DMS153 treated with DMSO at 0.1 percent for 48 hours (cell line): ENCODE measurements around the gene GLYATL1.

Source experiments
- DNase-seq: peaks from one replicate; lab custom pipeline; 2025; ENCODE audit not compliant: unreplicated experiment; lab: John Stamatoyannopoulos, UW

Gene GLYATL1

DNA sequence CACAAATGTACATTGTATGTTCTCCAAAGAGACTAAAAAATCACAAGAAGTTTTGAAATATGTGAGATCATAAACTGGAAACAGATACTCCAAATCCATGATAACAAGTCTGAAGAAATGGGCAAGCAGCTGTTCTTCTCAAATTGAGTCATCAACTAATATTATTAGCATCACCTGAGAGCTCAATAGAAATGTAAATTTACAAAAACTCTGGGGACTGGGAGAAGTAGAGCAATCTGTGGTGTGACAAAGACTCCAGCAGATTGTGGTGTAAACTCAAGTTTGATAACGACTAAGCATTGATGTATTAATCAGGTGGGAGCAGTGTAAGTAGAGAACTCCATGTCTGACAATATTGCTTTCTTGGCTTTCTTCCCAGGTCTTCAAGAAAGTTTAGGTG is 53.2 kb downstream of the GLYATL1 start:
- DNase-seq = no peak

DNA sequence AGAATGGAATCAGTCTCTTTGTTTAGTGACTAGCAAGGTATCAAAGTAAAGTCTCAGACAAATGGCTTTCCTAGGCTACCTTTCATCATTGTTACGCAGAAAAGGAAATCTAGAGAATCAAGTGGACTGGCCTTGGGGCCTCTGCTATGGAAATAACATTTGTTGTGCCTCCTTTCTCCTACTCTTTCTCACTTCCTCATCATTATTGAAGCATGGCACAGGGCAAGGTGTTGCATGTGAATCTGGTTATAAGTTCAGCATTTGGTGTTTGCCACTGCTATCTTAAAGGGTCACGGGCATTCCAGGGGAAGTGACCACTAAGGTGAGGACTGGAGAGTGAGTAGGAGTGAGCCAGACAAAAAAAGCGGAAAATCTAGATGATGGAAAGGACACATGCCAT is 54.9 kb downstream of the GLYATL1 start:
- no peak for DNase-seq

DNA sequence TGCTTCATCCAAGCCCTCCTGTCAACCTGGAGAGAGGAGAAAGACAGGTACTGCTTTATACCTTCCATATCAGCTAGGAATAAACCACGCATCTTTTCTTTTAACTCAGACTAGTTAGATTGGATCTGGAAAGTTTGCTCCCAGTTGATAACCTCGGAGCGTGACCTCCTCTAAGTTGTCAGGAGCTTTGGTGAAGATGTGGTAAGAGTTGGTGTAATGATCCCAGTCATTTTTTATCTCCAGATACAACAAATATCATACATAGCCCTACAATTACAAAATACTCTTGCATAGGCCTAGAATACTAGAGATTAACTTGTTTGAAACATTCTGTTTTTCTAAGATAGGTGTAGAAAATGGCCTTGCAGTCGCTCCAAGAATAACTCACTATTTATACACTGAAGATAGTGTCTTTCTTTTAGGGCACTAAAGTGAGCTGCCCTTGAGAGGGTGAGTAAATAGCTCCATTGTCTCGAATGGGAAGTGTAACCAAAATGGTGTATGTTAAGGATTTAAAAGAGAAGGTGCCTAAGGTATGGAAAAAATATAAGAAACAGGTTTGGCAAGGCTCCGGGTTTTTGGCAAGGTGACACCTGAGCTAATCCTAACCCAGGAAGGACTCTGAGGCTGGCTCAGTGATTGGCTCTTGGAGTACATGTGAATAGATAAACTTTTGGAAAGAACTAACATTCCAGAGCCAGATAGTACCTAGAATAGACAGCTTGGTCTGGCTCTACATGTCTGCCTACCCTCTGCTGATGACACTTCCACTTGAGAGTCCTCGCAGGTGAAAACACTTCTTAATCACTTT is 59.4 kb downstream of the GLYATL1 start:
- no peak for DNase-seq

DNA sequence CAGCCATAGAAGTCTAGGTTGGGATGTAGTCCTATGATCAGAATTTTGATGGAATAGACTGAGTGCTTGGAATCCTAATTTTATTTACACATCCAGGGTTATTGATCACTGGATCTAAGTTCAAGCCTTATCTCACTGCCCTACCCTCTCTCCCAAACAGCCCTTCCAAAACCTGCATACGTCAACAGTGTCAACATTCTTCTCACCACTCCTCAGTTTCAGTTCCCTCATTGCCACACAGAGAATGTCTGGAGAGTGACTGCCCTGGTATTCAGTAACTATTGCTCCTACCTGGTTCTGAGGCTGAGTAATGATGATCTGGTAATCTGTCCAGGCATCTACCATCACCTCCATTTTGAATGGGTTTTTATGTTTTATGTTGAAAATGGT is 60.0 kb downstream of the GLYATL1 start:
- DNase-seq = no peak

DNA sequence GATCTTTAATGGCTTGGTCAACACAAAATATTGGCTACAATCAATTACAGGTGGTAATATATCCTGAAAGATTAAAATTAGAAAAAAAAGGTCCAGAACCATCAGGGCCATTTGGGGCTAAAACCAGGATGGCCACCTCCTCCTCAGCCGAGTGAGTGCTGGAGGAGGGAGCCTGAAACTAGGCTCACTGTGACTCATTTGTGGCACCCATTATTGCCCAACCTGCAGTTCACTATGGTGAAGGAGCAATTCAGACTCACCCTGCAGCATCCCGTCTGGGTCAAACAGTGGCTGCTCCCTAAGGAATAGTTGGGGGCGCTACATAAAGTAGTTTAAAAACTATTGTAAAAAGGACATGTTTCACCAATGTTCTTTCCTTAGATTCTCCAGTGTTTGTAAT is 60.7 kb downstream of the GLYATL1 start:
- DNase-seq = no peak

DNA sequence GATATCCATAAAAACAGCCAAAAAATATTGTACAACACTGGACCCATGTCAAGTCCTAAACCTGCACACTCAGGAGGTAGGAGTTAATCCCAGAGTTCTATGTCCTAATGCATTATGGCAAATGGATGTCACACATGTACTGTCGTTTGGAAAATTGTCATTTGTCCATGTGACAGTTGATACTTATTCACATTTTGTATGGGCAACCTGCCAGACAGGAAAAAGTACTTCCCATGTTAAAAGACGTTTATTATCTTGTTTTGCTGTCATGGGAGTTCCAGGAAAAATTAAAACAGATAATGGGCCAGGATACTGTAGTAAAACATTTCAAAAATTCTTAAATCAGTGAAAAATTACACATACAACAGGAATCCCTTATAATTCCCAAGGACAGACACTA is 62.7 kb downstream of the GLYATL1 start:
- peak; percentile 11 for DNase-seq
